A204.1 (cell line): ENCODE measurements around the gene PWWP2B.

Experiments used
- FAIRE-seq: peaks from 2 replicates; lab custom pipeline; 2012; peaks lifted over from hg19 to GRCh38; lab: Jason Lieb, UNC

Gene PWWP2B

DNA sequence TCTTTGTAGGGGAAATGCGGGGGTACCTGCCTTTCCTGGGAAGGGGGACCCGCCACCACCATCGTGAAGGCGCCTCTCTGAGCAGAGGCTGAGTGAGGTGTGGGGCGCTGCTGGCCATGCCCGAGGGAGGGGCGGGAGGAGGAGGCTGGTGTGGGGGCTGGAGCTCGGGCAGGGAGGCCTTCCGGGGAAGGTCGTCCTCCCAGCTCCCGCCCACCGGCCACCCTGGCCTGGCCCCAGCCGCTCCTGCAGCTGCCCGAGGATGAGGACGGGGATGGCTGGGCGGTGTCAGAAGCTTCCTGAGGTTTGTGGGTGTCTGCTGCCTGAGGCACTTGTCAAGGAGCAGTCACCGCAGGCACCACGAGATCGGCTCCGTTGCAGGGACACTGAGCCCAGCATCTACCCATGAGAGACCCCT, 11.4 kb downstream of the PWWP2B start:
- no peak for FAIRE-seq

DNA sequence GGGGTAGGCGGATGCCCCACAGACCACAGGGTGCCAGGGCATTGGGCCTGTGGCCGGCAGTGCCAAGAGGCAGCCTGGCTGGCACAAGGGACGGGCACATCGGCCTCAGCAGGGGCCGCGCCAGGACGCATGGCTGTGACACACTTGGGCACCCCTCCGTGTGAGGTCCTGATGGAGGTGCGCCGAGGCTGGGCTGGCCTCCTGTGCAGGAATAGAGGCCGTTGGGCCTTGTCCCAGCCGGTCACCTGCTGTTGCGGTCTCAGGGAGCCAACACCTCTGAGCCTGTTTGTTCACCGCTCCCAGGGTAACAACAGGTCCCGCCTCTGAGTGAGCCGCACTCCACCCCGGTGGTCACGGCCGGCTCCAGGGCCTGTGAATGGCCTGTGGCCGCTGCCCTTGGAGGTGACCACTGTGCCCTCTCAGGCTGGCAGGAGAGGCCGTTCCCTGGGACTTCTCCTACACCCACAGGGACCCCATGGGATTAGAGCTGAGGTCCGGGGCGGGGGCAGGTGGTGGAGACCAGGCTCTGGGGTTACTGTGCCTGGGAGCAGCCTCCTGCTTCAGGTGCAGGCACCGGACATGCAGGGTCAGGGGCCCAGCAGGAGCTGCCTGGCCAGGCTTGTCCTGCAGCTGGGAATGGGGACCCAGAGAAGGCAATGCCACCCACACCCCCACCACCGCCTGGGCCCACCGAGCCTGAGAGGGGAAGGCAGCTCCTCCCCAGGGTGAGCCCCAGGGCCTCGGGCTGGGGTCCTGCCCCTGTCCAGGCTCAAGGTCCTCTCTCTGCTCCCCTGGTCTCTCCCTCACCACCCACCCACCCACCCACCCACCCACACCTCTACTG, 12.0 kb downstream of the PWWP2B start:
- no peak for FAIRE-seq

DNA sequence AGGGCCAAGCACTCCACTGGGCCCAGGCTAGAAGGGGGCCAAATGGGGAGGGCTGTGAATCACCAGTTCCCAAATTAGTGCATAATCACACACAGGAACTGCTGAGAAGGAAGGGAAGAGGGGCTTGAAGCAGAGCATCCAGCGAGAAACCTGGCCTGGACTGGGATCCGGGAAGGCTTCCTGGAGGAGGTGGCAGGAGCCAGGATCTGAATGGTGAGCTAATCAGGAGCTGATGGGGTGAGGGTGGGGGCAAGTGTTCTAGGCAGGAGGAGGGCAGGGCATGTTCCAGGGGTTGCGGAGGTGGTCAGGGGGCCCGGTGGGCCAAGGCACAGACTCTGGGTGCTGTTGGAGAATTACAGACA, 12.6 kb downstream of the PWWP2B start:
- no peak for FAIRE-seq

DNA sequence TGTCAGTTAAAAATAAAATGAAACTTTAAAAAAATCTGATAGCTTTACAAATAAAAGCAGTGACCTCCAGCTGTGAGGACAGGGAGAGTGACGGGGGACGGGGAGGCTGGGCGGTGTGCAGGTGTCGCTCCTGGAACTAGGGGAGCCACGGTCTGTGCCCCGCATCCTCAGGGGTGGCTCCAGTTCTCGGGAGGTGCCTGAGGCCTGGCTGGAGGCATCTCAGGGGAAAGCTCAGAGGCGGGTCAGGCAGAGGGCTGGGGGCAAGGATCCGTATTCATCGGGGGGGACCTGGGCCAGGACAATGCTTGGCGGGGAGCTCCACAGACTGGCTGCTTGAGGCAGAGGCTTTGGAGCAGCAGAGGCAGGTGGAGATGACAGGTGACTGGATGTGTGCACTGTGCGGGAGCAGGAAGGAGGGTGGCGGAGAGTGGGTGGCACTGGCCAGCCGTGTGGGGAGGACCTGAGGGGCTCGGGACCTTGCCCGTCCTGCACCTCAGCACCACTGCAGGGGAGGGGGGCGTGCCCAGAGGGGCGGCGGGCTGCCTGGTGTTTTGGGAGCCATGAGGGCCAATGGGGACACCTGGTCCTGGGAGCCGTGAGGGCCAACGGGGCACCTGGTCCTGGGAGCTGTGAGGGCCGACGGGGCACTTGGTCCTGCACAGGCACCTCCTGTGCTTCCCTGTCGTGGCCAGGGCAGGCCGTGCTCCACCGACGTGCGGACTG, 13.2 kb downstream of the PWWP2B start:
- FAIRE-seq: no peak

DNA sequence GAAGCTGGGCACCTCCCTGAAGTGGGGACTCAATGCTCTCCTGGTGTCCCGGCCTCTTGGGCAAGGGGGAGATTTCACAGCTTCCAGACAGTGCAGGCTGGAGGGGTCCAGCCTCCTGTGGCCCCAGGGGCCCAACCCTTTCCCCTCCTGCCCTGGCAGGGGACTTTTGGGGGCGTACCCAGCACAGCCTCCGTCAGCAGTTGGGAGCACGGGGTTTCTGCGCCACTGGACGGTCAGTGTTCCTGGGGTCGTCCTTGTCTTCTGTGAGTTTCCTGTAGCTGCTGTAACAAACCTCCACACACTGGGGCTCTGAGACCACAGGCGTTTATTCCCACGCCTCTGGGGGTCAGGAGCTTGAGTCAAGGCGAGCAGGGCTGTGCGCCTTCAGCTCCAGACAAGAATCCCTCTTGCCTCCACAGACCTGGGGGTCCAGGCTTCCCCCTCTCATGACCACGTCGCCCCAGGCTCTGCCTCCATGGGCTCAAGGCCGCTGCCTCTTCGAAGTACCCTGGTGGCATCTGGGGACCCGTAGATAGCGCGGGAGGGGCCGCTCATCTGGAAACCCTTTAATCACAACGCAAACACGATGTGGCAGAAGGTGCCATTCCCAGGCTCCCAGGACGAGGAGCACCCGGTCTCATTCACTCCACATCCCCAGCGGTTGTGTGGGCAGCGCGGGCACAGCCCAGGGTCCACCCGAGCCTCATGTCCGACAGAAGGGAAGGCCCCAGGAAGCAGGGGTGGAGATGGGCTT, 14.0 kb downstream of the PWWP2B start:
- FAIRE-seq: no peak

DNA sequence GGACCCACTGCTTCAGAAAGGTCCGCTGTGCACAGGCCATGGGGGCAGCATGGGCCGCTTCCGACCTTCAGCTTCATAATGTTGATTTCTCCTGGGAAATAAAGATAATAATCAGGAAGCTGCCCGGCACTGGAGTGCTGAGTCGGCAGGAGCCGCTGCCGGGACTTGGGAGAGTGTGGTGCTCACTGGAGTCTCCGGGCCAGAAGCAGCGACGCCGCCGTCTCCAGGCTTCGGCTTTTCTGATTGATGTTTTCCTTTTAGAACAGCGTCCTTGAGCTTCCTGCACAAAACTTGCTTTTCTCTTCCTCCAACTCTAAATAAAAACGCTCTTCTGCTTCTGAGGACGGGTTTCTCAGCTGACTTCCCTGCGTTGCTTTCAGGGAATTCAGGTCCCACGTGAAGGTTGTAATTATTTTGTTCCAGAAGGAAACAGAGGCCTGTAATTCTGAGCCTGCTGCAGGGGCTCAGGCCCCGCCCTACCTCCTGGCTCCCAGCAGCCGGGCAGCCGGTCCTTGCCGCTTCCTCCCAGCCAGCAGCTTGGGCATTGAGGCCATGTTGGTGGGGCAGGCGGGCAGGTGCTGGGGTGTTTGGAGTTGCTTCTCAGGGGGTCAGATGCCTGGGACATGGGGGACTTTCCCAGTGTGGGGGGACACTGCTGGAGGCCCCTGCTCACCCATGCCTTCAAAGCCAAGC, 14.7 kb downstream of the PWWP2B start:
- FAIRE-seq: no peak

DNA sequence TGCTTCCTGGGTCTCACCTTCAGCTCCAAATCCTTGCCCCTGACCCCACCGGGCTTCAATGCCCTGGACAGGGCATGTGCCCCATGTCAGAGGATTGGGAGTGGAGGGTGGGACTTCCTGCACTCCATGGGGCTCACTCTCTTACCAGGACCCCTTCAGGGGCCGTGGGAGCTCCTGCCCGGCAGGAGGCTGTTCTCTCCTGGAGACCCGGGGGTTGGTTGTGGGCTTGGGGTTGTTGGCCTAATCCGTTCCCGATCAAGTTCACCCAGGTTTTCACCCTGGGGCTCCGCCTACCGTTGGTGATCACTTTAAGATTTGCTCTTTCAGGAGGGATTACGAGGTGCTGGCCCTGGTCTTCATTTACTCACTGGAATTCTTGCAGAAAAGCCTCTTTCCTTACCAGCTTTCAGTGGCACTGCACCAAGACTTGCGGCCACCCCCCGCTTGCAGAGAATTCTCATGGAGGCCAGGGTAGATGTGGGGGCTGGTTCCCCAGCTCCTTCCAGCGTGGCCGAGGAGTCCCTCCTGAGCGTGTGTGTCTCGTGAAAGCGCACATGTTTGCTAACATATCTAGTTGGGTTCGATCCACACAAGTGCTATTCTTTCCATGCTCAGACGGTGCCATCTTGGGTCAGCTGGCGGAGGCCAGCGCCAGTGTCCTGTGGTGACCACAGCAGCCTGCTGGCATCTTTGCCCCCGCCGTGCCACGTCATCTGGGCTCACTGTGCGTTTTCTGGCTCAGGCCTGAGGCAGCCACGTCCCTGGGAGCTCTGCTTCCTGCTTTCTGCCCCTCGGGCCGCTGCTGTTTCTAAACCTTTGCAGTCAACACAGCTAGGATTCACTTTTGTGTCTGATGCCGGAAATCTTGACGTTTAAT, 15.6 kb downstream of the PWWP2B start:
- FAIRE-seq: no peak

DNA sequence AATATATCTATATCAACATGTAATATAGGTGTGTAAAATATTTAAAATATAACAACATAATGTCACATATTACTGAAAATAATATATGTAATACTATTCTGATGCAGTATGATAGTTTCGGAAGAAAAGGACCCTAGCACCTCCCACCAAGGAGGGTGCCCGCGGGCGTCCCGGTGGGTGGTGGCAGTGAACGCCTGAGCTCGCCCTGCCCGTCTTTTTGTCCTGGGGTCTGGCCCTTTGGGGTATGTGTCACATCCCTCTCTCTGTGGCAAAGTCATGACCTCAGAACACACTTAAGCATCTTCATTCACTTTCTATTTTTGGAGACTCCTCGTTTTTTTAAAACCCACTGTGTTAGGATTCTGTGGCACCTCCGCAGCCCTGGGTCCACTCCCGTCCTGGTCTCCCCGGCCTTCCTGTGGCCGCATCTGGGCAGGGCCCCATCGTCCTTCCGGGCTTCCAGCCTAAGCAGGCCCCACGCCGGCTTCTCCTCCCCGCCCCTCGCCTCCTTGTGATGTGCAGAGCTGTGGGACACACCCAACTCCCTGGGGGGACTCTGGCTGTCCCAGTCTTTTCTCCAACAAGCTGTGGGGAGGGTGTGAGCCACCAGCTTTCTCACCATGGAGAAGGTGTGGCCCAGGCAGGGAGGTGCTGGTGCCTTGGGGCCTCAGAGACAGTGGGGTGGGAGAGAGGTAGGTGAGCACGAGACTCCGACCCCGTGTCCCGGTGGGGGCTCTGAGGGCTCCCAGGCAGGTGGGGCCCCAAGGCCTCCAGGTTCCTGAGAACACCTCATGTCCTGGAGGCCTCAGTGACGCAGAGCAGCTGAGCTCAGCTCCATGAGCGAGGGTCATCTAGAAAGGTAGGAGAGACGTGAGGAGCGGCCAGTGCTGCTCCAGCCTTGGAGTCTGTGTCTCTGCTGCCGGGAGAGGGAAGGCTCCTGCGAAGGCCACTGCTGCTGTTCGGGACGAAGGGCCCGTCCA, 16.5 kb downstream of the PWWP2B start:
- no peak for FAIRE-seq

DNA sequence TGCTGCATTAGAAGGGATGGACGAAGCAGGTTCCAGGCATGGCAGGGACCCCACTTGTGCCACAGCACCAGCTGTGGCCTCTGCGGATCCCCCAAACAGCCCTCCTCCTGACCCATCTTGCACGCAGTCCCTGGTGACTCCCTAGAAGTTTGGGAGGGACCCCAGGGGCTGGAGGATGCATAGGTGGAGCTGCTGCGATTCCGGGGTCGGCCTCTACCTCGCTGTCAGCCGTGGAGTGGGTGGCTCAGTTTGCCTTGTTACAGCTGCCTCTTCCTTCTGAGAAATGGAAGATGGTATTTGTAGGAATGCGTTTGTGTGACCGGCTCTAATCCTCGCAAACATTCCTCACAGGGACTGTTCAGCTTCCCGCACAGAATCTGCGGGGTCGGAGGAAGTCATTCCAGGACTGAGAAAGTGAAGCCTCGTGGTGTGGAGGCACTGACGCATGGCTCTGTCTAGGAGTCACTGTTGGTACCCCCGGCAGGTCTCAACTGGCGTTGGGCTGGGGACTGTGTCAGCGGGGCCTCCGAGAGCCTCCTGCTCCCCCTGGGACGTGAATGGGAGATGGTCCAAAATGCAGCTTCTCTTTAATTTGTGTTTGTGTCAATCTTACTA, 17.5 kb downstream of the PWWP2B start:
- FAIRE-seq: no peak

DNA sequence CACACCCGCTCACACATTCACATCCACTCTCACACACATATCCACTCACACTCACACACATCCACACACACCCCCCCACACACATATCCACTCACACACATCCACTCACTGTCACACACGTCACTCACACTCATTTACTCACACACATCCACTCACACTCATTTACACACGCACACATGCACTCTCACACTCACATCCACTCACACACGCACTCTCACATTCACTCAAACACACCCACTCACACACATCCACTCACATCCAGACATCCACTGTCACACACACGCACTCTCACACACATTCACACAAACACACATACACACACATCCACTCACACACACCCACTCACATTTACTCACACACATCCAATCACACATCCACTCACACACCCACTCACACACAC, 18.3 kb downstream of the PWWP2B start:
- FAIRE-seq: no peak

DNA sequence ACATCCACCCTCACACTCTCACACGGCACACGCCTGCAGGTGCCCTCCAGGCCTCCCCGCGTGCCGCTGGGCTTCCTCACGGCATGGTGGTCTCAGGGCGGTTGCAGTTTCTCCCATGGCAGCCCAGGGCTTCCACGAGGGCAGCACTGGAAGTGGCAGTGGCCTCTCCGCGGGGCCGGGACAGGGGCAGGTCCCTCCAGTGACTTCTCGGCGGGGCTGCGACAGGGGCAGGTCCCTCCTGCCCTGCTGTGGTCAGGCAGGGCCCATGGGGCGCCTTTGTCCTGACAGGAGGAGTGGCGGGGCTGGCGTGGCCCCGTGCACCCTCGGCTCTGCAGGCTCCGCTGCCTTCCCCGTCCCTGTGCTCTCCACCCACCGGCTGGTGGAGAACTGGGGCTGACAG, 19.0 kb downstream of the PWWP2B start:
- no peak for FAIRE-seq

DNA sequence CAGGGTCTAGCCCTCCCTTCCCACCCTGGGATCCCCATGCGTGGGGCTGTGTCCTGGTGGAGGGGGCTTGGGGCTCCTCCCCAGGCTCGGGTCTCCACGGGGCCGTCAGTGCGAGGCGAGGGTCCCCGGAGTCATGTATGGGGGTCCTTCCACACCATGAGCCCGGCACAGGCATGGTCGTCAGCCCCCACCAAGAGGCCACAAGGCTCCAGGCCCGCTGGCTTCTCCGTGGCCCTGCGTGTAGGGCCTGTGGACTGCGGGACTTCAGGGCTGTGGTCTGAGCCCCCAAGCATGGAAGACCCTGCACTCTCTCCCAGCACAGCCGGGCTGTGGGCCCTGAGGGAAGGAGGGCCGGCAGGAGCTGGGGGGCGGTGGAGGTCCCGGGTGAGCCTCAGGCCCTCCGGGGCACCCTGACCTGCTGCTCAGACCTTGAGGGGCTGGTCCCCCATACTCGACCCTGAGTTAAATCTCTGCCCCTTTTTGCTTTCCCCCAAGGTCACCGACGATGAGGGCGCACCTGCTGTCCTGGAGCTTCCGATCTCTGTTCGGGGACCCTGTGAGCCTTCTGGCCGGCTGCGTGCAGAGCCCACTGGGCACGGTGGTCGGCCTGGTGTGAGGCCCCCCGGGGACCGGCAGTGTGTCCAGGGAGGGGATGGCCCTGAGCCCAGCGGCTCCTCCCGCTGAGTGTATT, 19.7 kb downstream of the PWWP2B start:
- FAIRE-seq: no peak

DNA sequence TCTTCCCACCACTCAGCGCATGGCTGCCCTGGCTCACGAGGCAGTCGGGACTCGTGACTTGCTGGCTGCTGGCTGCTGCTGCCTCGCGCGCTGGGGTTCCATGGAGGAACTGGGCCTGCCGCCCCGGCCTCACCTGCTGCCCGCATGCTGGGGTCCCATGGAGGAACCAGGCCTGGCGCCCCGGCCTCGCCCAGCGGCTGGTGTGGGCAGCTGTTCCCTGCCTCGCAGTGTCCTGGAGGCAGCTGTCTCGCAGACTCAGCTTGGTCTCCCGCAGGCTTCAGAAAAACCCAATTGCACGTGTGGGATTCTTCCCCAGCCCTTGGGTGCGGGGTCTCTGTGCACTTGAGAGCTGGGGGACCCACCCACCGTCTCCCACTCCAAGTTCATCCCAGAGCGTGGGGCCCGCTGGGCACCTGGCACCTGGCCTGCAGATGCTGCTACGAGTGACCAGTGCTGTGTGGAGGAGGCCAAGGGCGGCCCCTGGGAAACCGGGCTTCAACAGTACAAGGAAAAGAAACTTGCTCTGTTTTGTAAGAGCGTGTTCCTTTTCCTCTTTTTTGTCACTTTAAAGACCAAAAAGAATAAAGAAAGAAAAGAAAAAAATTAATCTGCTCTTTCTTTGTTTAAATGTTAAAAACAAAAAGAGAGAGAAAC, 20.4 kb downstream of the PWWP2B start:
- FAIRE-seq: no peak

DNA sequence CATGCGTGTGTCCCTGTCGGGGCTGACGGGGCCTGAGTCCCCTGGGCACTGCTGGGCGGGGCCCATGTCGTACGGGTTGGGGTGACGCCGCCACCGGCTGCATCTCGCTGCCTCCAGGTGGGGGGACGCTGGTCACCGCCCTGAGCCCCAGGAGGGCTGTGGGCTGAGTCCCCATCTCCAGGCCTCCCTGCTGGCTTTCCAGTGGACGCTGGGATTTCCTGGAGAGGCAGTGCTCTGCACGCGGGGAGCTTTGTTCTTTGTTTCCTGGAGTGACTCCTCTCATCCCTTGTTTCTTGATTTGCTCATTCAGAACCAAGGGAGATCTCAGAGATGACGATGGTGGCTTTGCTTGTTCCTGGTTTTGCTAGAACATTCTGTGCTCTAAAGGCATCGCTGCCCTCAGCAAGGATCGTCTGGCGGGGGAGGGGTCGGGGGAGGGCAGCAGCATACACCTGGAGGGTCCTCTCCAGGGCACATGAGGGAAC, 21.0 kb downstream of the PWWP2B start:
- FAIRE-seq: no peak

DNA sequence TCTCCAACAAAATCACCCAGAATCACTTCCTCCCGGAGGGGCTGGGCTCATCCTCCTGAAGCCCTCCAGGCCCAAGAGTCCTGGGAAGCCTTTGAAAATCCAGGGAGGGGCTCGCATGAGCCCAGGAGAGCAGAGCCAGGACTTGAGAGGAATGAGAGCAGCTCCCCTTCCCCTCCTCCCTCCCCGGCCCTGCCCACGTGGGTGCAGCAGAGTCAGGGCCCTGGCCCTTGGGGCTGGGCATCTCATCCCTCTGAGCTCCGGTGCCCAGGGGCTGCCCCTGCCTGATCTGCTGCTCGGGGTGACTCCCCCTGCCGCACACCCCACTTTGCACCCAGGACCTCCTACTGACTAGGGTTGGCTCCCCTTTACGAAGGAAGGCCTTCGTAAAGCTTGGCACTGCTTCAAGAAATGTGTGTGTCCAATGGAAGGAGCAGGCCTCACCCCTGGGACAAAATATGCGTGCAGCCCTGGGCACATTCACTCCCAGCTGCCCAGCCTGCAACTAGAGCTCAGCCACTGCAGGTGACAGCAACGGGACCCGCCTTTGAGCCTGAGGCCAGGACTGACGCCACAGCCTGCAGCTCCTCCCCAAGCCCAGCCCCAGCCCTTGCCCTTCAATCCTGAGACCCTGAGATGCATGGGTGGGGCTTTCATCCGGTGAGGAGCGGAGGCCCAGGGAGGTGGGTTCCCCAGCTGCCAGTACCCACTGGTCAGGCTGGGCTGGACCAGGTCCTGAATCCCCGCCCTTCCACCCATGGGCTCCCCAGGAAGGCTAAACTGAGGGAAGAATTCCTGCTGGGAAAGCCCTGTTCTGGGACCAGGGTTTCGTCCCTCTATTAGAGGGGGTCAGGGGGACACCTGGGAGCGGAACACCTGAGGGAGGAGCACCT, 21.8 kb downstream of the PWWP2B start:
- FAIRE-seq: no peak

DNA sequence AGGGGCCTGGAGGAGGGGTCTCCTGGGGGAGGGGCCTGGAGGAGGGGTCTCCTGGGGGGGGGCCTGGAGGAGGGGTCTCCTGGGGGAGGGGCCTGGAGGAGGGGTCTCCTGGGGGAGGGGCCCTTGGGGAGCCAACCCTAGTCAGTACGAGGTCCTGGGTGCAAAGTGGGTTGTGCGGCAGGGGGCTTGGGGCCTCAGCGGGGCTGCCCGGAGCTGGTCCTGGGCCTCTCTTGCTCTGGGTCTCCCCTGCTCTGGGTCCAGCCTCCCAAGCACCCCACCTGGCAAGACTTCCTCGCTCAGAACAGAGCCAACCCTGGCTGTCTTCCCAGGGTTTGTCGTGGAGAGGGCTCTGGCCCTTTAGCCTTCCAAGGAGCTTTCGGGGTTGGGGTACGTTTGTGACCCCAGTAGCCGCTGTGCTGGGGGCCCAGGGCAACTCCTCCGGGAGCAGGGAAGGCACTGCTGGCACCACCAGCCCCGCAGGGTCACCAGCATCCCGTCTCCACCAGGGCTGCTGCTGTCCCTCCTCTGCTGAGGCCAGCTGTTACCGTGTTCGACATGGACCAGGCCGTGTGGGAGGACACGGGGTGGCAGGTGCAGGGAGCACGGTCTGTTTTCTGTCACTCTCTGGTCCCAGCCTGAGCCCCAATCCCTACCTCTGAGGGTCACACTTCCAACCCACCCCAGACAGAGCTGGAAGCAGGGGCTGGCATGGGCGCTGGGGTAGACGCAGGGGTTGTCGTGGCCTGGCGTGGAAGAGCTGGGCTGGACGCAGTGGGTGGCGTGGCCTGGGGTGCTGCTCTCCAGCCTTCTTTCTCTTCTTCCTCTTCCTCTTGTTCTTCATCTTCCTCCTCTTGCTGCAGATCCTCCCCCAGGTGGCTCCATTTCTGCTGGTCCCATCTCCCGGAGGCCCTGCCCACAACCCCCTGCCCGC, 22.8 kb downstream of the PWWP2B start:
- FAIRE-seq: no peak
